ENCODE measurements around the gene GPR156. TPM values are rescaled to one million over a fixed set of nuclear protein-coding genes. Genes with fewer than 3 reads are reported as not detected.

The GPR156 gene
- total and polyA plus RNA-seq, 4 donors, result 0.42 to 0.49 TPM; not detected in 2

GRCh38 chr3:120196812-120197211 lies 88.2 kb downstream of the GPR156 start:
- ATAC-seq (ENCODE audit: low FRiP score), result no peak
- 80 to 84% methylated on average over 2 of the region's 2 CpGs for WGBS, 2 donors
- DNase-seq, result no peak
- no peak overlapping the region for H3K4me3 ChIP-seq (ENCODE audit: low read length in 2 of 2)
- no peaks in the 10 kb centered on the region for H3K36me3 ChIP-seq (ENCODE audit: control insufficient read depth in 1 of 2, insufficient read depth in 2 of 2, low read length in 1 of 2)
- H3K4me1 ChIP-seq (ENCODE audit: control insufficient read depth in 1 of 2, insufficient read depth in 2 of 2, low read length in 2 of 2), result no peaks in the 10 kb centered on the region
- H3K9me3 ChIP-seq (ENCODE audit: control insufficient read depth, low read length), result no peaks in the 10 kb centered on the region
- no peaks in the 10 kb centered on the region for H3K27me3 ChIP-seq (ENCODE audit: control insufficient read depth in 1 of 2, insufficient read depth in 2 of 2, low read length in 1 of 2)
- no peak overlapping the region for H3K27ac ChIP-seq (ENCODE audit: low read depth in 1 of 2, low read length in 2 of 2)
- intact Hi-C loops (cut with DNase I), result no loop called here

GRCh38 chr3:120196333-120196732 lies 88.7 kb downstream of the GPR156 start:
- ATAC-seq (ENCODE audit: low FRiP score), result no peak
- Histone ChIP-seq H3K9me3 (ENCODE audit: control insufficient read depth, low read length) (no peaks in the 10 kb centered on the region), H3K27ac (ENCODE audit: low read depth in 1 of 2, low read length in 2 of 2) (no peak overlapping the region), H3K27me3 (ENCODE audit: control insufficient read depth in 1 of 2, insufficient read depth in 2 of 2, low read length in 1 of 2) (no peaks in the 10 kb centered on the region), H3K4me3 (ENCODE audit: low read length in 2 of 2) (no peak overlapping the region), H3K36me3 (ENCODE audit: control insufficient read depth in 1 of 2, insufficient read depth in 2 of 2, low read length in 1 of 2) (no peaks in the 10 kb centered on the region), H3K4me1 (ENCODE audit: control insufficient read depth in 1 of 2, insufficient read depth in 2 of 2, low read length in 2 of 2) (no peaks in the 10 kb centered on the region)
- intact Hi-C loops (cut with DNase I), result no loop called here
- DNase-seq, result no peak
- 67 to 79% methylated on average over 4 of the region's 4 CpGs for WGBS, 2 donors

DNA sequence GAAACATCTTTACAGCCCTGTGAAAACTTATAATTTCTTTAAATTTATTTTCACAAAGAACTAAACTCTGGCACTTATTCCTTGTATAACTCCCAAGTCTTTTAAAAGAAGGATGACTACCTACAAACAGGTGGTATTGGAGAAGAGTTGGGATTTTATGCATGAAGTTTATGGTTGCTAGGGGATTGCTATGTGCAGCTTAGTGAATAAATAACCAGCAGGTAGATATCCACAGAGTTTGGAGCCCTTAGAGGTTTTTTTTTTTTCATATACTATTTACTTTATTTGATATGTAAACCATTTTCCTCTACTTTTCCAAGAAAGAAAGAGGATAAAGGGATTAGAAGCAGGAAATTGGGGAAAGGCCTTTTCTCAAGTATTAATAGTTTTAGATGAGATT lies 91.5 kb downstream of the GPR156 start:
- Histone ChIP-seq H3K36me3 (ENCODE audit: control insufficient read depth in 1 of 2, insufficient read depth in 2 of 2, low read length in 1 of 2) (no peaks in the 10 kb centered on the region), H3K27ac (ENCODE audit: low read depth in 1 of 2, low read length in 2 of 2) (no peak overlapping the region), H3K4me3 (ENCODE audit: low read length in 2 of 2) (no peak overlapping the region), H3K9me3 (ENCODE audit: control insufficient read depth, low read length) (no peaks in the 10 kb centered on the region), H3K4me1 (ENCODE audit: control insufficient read depth in 1 of 2, insufficient read depth in 2 of 2, low read length in 2 of 2) (no peaks in the 10 kb centered on the region), H3K27me3 (ENCODE audit: control insufficient read depth in 1 of 2, insufficient read depth in 2 of 2, low read length in 1 of 2) (no peaks in the 10 kb centered on the region)
- DNase-seq (no peak), ATAC-seq (ENCODE audit: low FRiP score) (no peak)
- intact Hi-C loops (cut with DNase I), result no loop called here

DNA sequence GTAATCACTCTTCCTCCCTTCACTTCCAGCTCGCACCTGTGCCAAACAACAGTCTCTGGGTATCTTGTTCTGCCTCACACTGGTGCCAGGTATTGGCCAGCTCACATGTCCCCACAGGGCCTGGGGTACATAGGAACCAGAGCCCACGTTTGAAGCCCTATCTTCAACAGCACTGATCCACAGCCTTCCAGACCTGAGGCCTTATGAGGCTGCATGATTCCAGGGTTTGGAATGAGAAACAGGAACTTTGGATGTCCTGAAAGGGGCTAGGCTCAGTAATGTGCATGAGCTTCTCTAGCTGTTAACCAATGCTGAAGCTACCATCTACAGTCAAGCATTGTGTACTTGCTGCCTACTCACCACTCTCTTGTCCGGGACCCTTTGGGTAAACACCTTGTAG lies 92.4 kb downstream of the GPR156 start:
- no peak for DNase-seq
- intact Hi-C loops (cut with DNase I), result no loop called here
- WGBS, 2 donors, result 80 to 84% methylated on average over 3 of the region's 3 CpGs

GRCh38 chr3:120192159-120192558 lies 92.9 kb downstream of the GPR156 start:
- no peak for DNase-seq
- Histone ChIP-seq H3K4me1 (ENCODE audit: control insufficient read depth in 1 of 2, insufficient read depth in 2 of 2, low read length in 2 of 2) (no peaks in the 10 kb centered on the region), H3K27me3 (ENCODE audit: control insufficient read depth in 1 of 2, insufficient read depth in 2 of 2, low read length in 1 of 2) (no peaks in the 10 kb centered on the region), H3K27ac (ENCODE audit: low read depth in 1 of 2, low read length in 2 of 2) (no peak overlapping the region), H3K36me3 (ENCODE audit: control insufficient read depth in 1 of 2, insufficient read depth in 2 of 2, low read length in 1 of 2) (no peaks in the 10 kb centered on the region), H3K4me3 (ENCODE audit: low read length in 2 of 2) (no peak overlapping the region), H3K9me3 (ENCODE audit: control insufficient read depth, low read length) (no peaks in the 10 kb centered on the region)
- intact Hi-C loops (cut with DNase I), result no loop called here
- 95 to 96% methylated on average over 1 of the region's 1 CpG for WGBS, 2 donors
- ATAC-seq (ENCODE audit: low FRiP score), result no peak

More for the DNA sequence above, 92.4 kb downstream of the GPR156 start:
- Histone ChIP-seq H3K9me3 (ENCODE audit: control insufficient read depth, low read length) (no peaks in the 10 kb centered on the region), H3K27ac (ENCODE audit: low read depth in 1 of 2, low read length in 2 of 2) (no peak overlapping the region), H3K27me3 (ENCODE audit: control insufficient read depth in 1 of 2, insufficient read depth in 2 of 2, low read length in 1 of 2) (no peaks in the 10 kb centered on the region), H3K4me3 (ENCODE audit: low read length in 2 of 2) (no peak overlapping the region), H3K36me3 (ENCODE audit: control insufficient read depth in 1 of 2, insufficient read depth in 2 of 2, low read length in 1 of 2) (no peaks in the 10 kb centered on the region), H3K4me1 (ENCODE audit: control insufficient read depth in 1 of 2, insufficient read depth in 2 of 2, low read length in 2 of 2) (no peaks in the 10 kb centered on the region)
- no peak for ATAC-seq (ENCODE audit: low FRiP score)

- ATAC-seq (ENCODE audit: low FRiP score), result no peak
- WGBS, 2 donors, result 87 to 88% methylated on average over 7 of the region's 7 CpGs
Measured at GRCh38 chr3:120182613-120183511, 102.2 kb downstream of the GPR156 start.

GRCh38 chr3:120181632-120182031 lies 103.4 kb downstream of the GPR156 start:
- H3K36me3 ChIP-seq (ENCODE audit: control insufficient read depth in 1 of 2, insufficient read depth in 2 of 2, low read length in 1 of 2), result no peaks in the 10 kb centered on the region
- WGBS, 2 donors, result 96 to 100% methylated on average over 1 of the region's 1 CpG
- H3K4me1 ChIP-seq (ENCODE audit: control insufficient read depth in 1 of 2, insufficient read depth in 2 of 2, low read length in 2 of 2), result no peaks in the 10 kb centered on the region
- intact Hi-C loops (cut with DNase I), result loop anchor here (5.0 to 10.0 kb wide), 2 partner anchors 284 to 287 kb away; no protein-coding TSS in a partner anchor
- H3K27ac ChIP-seq (ENCODE audit: low read depth in 1 of 2, low read length in 2 of 2), result no peak overlapping the region
- ATAC-seq (ENCODE audit: low FRiP score), result no peak
- H3K4me3 ChIP-seq (ENCODE audit: low read length in 2 of 2), result no peak overlapping the region
- no peaks in the 10 kb centered on the region for H3K27me3 ChIP-seq (ENCODE audit: control insufficient read depth in 1 of 2, insufficient read depth in 2 of 2, low read length in 1 of 2)
- no peak for DNase-seq
- no peaks in the 10 kb centered on the region for H3K9me3 ChIP-seq (ENCODE audit: control insufficient read depth, low read length)

More at GRCh38 chr3:120182613-120183511, 102.2 kb downstream of the GPR156 start:
- H3K27me3 ChIP-seq (ENCODE audit: control insufficient read depth in 1 of 2, insufficient read depth in 2 of 2, low read length in 1 of 2), result no peaks in the 10 kb centered on the region
- no peak overlapping the region for H3K4me3 ChIP-seq (ENCODE audit: low read length in 2 of 2)
- H3K9me3 ChIP-seq (ENCODE audit: control insufficient read depth, low read length), result no peaks in the 10 kb centered on the region
- H3K36me3 ChIP-seq (ENCODE audit: control insufficient read depth in 1 of 2, insufficient read depth in 2 of 2, low read length in 1 of 2), result no peaks in the 10 kb centered on the region
- no peak overlapping the region for H3K27ac ChIP-seq (ENCODE audit: low read depth in 1 of 2, low read length in 2 of 2)
- no peaks in the 10 kb centered on the region for H3K4me1 ChIP-seq (ENCODE audit: control insufficient read depth in 1 of 2, insufficient read depth in 2 of 2, low read length in 2 of 2)
- intact Hi-C loops (cut with DNase I), result loop anchor here (5.0 to 10.0 kb wide), 2 partner anchors 286 to 288 kb away; no protein-coding TSS in a partner anchor
- no peak for DNase-seq

DNA sequence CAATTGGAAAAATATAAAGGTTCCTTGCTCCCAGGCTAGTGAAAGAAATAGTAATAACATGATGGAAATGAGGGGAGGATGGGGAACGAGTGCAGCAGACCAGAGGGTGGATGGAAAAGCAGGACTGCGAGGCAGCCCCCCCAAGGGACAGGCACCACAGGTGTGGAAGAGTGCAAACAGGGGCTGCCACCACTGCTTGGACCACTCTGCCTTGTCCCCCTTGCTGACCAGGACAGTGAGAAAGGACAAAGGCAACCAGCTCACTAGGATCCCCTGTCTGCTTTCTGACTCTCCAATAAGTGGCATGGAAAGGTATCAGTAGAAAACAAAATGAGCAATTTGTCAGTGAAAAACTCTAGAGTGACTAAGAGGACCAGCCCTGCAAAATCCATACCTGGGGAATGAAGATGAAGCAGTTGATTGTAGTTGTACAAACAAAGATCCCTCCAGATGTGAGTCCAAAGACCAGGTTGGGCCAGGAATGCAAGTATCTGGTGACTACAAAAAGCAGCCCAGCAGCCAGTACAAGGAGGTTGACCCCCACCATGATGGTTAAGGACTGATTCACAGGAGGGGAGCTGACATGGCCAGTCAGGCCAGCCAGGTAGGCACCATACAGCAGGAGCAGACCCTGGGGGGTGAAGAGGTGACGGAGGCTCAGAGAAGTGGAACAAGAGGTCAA lies 104.2 kb downstream of the GPR156 start:
- intact Hi-C loops (cut with DNase I), result loop anchor here (5.0 to 10.0 kb wide), 2 partner anchors 284 to 286 kb away; no protein-coding TSS in a partner anchor
- 91 to 96% methylated on average over 3 of the region's 3 CpGs for WGBS, 2 donors
- H3K27me3 ChIP-seq (ENCODE audit: control insufficient read depth in 1 of 2, insufficient read depth in 2 of 2, low read length in 1 of 2), result no peaks in the 10 kb centered on the region
- ATAC-seq (ENCODE audit: low FRiP score), result no peak
- H3K9me3 ChIP-seq (ENCODE audit: control insufficient read depth, low read length), result no peaks in the 10 kb centered on the region
- no peaks in the 10 kb centered on the region for H3K36me3 ChIP-seq (ENCODE audit: control insufficient read depth in 1 of 2, insufficient read depth in 2 of 2, low read length in 1 of 2)
- no peaks in the 10 kb centered on the region for H3K4me1 ChIP-seq (ENCODE audit: control insufficient read depth in 1 of 2, insufficient read depth in 2 of 2, low read length in 2 of 2)
- H3K4me3 ChIP-seq (ENCODE audit: low read length in 2 of 2), result no peak overlapping the region
- no peak for DNase-seq
- H3K27ac ChIP-seq (ENCODE audit: low read depth in 1 of 2, low read length in 2 of 2), result no peak overlapping the region
